ENCODE results near the gene TBX6.

GRCh38 chr16:30136971-30137605, 45.4 kb upstream of the TBX6 start:
- TF ChIP-seq CTCF (IDR thresholded peaks at IDR 0.05) (no peak), POLR2A (IDR thresholded peaks at IDR 0.05) (no peak), POLR2AphosphoS5 (IDR thresholded peaks at IDR 0.05; ENCODE audit: insufficient read depth in 1 of 2, low read depth in 1 of 2) (no peak)

Data from vagina (tissue), 2 donors.